Activated gamma-delta T cell treated with anti-CD3 and anti-CD28 coated beads, Interleukin-2, amount 50 U/mL, for 16 hours (primary cell): ENCODE measurements around the gene LIME1.

ENCODE experiments used
- DNase-seq: peaks from one replicate; pipeline ENCODE4 v3.0.0-alpha.2; 2020; ENCODE audit warnings: low read depth

Gene LIME1

DNA sequence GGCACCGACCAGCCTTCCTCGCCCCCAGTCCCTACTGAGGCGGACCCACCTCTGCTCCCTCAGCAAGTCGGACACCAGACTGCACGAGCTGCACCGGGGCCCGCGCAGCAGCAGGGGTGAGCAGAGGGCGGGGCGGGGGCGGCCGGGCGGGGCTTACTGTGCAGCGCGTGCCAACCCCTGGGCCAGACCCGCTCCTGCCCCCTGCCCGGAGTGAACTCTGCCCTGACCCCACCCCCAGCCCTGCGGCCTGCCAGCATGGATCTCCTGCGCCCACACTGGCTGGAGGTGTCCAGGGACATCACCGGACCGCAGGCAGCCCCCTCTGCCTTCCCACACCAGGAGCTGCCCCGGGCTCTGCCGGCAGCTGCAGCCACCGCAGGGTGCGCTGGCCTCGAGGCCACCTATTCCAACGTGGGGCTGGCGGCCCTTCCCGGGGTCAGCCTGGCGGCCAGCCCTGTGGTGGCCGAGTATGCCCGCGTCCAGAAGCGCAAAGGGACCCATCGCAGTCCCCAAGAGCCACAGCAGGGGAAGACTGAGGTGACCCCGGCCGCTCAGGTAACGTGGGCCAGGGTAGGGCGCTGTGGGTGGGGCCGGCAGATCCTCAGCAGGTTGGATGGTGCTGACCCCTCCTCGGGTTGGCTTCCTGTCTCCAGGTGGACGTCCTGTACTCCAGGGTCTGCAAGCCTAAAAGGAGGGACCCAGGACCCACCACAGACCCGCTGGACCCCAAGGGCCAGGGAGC, 1.7 kb downstream of the LIME1 start:
- no peak for DNase-seq

DNA sequence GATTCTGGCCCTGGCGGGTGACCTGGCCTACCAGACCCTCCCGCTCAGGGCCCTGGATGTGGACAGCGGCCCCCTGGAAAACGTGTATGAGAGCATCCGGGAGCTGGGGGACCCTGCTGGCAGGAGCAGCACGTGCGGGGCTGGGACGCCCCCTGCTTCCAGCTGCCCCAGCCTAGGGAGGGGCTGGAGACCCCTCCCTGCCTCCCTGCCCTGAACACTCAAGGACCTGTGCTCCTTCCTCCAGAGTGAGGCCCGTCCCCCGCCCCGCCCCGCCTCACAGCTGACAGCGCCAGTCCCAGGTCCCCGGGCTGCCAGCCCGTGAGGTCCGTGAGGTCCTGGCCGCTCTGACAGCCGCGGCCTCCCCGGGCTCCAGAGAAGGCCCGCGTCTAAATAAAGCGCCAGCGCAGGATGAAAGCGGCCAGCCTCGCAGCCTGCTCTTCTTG, 2.2 kb downstream of the LIME1 start:
- DNase-seq, result no peak

DNA sequence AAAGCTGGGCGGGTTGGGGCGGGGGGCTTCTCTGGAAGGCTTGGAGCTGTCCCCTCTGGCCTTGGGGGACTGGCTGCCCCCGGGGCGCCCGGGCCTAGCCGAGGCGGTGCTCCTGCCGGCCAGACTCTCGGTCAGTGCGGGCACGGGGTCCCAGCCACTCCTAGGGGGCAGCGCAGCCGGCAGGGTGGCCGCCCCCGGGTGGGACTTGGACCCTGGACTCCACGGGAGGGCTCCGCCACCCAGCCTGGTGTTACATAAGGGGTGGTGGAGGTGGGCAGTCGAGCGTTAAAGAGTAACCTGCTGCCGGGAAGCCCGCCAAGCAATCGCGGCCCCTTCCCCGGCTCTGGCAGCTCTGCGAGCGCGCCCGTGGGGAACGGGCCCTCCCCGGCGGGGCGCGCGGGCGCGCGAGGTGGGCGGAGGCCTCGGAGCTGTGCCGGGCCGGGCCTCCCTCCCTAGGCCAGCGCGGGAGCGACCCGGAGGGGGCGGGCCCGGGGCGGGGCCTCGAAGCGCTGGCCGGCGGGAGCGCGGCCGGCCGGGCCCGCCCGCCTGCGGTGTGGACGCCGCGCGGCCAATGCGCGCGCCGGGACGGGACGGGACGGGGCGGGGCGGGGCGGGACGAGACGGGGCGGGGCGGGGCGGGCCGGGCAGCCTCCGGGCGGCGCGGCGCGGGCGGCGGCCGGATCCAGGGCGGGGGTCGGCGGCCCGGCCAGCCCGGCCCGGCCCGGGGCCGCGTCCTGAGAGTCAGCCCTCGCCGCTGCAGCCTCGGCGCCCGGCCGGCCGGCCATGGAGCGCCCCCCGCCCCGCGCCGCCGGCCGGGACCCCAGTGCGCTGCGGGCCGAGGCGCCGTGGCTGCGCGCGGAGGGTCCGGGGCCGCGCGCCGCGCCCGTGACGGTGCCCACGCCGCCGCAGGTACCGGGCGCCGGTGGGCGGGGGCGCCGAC, 2.9 kb downstream of the LIME1 start, which contains the start of gene SLC2A4RG:
Gene SLC2A4RG, plus strand, starts transcription at position 647 of the 940 bp plus-strand sequence. Its CDS starts 137 bp downstream, at position 784.
- no peak for DNase-seq

DNA sequence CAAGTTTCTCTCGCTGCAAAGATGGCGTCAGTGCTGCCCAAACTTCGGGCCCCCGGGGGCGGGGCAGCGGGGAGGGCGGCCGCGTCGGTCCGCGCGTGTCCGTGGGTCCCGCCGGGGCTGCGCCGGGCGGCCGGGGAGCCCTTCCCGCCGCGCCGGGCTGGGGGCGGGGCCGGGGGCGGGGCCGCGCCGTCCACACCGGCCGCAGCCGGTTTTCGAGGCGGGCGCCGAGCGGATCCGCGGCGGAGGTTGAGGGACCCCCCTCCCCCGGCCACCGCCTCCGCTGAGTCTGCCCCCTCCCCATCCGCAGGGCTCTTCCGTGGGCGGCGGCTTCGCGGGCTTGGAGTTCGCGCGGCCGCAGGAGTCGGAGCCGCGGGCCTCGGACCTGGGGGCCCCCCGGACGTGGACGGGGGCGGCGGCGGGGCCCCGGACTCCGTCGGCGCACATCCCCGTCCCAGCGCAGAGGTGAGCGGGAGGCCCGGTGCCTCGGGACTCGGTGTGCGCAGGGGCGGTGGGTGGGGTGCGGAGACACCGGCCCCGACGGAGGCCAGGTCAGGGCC, 3.7 kb downstream of the LIME1 start:
- no peak for DNase-seq

DNA sequence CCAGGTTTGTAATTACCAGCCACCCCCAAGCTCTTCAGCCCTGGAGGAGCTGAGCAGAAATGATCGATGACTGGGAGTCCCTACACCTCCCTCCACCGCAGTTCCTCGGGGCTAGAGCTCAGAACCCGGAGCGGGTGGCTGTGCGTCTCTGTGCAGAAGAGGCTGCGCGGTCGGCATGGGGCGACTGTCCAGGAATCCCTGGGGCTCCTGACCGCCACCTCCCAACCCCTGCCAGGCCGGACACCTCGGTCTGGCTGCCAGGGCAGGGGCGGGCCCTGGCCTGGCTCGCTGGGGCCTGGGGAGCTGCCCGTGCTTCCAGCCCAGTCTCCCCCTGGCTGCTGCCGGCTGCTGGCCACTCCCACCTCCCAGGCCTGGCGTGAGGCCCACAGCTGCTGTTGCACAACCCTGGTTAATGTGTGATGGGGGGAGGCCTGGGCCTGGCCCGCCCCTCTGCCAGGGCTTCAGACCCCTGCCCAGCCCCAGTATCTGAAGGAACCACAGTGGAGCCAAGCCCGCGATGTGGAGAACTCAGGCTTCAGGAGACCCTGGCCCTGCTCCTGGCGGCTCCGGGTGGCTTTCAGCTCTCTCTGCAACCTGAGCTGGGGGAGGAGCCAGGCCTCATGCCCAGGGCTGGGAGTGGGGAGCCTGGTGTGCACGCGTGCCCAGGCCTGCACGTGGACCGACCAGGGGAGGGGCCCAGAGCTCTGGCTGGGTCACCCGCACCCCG, 4.3 kb downstream of the LIME1 start:
- DNase-seq, result no peak

DNA sequence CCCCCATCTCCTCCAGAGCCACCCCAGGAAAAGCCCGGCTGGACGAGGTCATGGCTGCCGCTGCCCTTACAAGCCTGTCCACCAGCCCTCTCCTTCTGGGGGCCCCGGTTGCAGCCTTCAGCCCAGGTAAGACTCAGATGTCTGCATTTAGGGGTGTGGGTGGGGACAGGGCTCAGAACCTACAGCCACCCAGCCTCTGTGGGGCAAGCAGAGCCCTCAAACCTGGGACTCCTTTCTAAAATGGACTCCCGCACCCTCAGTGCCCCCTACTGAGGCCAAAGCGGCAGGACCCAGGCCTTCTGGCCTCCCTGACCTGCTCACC, 4.9 kb downstream of the LIME1 start:
- no peak for DNase-seq

DNA sequence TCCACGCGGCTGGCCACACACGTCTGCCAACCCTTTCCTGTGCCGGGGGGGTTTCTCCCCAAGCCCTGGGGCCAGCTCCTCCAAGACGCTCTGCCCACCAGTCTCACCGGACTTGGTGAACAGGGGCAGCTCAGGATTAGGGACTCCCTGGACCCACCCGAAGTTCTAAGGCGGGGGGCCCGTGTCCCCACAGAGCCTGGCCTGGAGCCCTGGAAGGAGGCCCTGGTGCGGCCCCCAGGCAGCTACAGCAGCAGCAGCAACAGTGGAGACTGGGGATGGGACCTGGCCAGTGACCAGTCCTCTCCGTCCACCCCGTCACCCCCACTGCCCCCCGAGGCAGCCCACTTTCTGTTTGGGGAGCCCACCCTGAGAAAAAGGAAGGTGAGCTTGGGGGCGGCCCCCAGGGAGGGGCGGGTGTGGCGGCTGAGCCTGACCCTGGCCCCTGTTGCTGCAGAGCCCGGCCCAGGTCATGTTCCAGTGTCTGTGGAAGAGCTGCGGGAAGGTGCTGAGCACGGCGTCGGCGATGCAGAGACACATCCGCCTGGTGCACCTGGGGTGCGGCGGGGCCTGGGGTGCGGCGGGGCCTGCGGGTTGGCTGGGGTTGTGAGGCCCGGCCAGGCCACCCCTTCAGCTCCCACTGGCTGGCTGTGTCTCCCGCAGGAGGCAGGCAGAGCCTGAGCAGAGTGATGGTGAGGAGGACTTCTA, 5.4 kb downstream of the LIME1 start:
- DNase-seq, result no peak

DNA sequence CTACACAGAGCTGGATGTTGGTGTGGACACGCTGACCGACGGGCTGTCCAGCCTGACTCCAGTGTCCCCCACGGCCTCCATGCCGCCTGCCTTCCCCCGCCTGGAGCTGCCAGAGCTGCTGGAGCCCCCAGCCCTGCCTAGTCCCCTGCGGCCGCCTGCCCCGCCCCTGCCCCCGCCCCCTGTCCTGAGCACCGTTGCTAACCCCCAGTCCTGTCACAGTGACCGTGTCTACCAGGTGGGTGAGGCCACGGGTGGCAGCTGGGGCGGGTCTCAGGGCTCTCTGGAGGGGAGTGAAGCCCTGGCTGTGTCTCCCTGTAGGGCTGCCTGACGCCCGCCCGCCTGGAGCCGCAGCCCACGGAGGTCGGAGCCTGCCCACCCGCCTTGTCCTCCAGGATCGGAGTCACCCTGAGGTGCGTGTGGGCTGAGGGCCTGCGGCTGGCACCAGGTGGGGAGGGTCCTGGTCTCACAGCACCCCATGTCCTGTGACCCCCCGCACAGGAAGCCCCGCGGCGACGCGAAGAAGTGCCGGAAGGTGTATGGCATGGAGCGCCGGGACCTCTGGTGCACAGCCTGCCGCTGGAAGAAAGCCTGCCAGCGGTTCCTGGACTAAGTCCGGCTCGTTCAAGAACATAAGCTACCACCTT, 6.0 kb downstream of the LIME1 start:
- no peak for DNase-seq

DNA sequence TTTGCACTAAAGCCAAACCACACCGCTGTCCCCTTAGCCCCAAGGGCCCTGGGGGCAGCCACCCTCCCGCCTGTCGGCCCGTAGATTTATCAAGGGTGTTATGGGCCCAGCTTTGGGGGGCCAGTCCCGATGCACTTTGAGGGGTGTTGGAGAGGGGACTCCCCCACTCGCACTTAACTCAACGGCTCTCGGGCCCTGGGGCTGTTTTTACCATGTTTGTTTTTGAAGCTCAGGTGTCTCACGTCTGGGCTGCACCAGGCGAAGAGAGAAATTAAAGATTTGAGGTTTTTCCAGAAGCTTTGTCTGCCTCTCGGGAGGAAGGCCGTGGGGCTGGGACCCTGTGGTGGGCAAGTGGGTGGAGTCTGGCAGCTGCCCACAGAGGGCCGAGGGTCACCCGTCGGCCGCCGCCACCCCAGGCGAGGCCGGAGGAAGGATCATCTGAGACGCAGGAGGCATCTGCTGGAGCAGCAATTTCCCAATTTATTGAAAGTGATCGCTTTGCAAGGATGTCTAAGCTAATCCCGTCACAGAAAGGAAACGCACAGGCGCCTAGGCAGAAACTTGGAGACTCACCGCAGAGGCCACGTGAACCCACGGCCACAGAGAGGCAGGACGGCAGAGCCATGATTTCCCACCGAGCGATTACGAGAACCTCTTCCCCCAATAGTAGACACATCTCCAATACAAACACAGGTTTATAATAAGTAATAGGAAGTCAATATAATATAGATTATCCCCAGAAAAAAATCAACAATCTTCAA, 6.9 kb downstream of the LIME1 start:
- DNase-seq, result no peak

DNA sequence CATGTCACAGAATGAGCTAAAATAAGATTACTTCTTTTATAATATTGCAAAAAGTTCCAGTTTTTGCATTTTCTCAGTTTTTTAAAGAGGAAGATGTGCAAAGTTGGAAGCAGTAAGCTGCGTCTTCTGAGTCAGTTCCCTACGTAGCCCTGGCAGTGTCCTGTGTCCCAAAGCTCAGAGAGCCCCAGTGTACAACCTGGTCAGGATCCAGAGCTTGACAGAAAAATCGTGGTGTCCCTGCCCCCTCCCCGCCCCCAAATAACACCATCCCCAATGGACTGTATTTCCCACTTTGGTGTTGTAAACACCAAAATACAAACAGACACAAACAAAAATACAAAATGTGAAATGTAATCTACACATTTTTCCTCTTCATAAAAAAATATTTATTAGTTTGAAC, 7.7 kb downstream of the LIME1 start:
- DNase-seq, result no peak

DNA sequence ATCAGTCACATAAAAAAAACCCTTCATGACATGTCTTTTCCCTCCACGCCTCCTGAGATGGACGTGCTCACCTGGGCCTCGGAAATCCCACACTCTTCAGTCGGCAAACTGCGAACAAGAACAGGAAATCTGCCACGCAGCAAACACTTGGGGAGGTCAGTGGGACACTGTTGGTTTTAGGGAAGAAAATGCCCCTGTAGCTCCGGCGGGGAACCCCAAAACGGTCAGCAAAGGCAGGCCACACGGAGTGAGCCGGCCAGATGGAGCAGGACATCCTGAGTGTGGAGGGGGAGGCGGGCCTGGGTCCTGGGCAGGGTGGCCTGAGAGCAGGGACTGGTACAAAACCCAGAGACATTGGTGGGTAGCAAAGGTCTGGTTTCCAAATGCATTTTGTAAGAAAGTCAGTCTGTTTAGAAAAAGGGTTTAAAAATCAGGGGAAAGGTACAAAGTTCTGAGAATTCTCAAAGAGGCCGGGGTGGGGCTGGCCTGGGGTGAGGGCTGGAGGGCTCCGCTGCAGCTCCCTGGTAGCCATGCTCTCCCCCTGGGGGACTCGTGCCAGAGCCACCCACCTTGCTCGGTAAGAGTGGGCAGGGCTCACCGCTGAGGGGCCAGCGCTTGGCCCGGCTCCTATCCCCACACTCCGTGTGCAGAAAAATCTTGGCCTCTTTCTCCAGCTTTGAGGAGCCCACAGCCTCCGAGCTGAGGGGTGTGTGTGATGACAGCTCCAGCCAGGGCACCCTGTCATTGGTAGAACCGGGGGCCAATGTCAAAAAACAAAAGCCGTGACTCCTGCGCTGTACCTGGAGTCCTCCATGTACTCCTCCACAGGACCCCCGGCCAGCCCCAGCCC, 8.3 kb downstream of the LIME1 start:
- no peak for DNase-seq

DNA sequence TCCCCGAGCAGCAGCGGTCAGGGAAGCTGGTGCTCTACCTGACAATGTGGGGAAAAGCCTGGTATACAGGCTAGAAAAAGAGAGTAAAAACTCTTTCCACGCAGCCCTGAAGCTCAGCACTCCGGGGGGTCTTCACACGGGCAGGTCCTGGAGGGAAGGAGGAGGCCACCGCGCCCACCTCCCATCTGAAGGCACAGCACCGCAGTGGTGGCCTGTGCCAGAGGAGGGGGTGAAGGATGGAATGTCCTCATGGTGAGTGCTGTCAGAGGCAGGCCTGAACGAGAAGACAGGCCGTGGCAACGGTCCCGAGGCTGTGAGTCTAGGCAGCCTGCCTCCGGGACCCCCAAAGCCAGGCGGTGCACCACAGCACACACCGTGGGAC, 9.0 kb downstream of the LIME1 start:
- no peak for DNase-seq

DNA sequence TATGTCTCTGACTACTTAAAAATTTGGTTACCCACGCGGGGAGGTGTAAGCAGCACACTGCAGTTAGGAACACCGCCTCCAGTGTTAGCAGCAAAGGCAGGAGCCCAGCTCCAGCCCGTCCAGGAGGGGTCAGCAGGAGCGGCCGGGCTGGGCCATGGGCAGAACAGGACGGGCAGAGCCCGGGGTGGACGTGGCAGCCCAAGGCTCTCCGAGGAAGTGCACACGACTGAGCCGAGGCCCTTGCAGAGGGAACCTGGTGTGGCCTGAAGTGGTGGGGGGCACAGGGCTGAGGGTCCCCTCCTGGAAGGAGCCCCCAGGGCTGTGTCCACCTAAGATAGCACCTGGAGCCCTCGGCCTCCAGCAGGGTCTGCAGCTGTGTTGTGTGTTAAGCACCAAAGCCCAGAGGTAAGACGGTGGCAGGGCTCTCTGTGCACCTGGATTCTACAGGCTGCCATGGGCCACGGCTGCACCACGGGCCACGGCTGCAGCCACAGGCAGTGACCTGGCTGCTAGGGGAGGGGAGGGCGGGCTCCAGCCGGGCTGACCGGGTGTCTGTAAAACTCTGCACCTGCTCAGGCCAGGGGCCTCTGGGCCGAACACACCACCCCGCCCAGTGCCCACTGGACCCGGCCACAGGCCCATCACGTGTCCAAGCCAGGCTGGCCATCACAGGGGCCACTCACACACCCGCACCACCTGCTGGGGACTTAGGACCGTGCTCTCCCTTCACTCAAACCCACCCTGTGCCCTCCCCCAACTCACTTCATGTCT, 9.7 kb downstream of the LIME1 start:
- no peak for DNase-seq

DNA sequence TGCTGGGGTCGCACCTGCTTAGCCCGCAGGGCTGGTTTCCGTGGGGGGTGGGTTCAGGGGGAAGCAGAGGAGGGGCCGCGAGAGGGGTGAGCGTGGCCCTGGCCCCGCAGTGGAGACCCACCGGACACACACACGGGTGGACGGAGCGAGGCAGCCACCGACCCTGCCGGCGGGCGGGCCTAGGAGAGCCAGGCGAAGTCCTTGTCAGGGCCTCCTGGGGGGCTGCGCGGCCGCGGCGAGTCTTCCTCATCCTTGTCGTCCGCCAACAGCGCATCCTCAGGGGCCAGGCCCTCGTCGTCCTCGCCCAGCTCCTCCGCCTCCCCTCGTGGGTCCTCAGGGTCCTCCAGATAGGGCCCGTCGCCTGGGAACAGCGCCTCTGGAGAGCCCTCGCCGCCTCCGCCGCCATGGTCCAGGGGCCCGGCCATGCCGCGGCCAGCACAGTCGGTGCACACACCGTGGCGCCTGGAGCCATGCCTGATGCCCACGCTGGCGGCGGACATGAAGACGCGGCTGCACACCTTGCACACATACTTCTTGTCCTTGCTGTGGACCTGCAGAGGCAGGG, 10.4 kb downstream of the LIME1 start:
- DNase-seq, result no peak

DNA sequence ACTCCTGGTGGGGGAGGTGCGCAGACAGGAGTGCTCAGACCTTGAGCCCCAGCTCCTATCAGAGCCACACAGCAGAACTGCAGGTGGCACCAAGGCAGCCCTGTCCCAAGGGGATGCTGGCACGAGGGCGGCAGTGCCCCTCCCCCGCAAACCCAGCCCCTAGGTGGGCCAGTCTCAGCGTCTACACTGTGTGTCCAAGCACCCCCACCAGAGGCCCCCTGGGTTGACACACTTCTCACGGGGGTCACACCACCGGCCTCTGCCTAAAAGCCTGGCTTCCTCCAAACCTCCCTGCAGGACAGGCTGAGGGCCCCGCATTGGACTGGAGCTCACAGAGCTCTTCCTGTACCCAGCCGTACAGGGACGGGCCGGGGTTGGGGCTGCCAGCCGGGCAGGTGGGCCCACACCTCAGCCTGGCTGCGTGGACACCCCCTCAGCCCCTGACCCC, 11.2 kb downstream of the LIME1 start:
- no peak for DNase-seq

DNA sequence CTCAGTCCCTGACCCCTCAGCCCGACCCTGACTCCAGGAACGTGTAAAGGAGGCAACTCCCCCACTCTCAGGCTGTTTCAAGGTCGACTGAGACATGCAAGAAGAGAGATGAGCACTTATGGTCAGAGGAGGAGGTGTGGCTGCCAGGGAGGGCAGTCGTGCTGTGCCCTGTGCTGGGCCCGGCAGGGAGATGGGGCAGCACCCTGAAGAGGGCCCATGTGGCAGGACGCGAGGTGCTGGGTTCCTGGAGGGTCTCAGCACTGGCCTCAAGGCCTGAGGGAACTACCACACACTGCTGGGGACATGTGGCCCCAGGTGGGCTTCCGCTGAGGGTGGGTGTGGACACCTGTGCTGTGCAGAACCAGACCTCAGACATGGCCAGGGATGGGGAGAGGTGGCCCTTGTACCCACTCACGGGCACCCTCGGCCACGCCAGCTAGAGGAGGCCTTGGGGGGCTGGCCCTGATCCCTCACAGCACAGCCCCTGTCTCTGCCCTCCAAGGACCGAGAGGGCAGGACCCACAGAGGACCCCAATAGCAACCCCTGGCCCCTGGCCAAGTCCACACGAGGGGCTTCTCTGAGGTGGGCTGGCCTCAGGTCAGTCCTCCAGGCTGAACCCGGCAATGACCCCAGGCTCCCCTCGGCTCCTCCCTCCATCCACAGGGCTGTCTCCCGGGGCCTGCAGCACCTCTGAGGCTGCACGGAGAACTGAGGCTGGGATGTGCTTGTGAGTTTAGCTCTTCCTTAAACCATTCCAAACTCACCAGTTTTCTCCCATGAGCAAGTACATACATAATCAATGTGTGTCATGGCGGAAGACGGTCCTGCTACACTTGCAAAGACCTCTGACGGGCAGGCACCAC, 11.8 kb downstream of the LIME1 start:
- DNase-seq, result no peak

DNA sequence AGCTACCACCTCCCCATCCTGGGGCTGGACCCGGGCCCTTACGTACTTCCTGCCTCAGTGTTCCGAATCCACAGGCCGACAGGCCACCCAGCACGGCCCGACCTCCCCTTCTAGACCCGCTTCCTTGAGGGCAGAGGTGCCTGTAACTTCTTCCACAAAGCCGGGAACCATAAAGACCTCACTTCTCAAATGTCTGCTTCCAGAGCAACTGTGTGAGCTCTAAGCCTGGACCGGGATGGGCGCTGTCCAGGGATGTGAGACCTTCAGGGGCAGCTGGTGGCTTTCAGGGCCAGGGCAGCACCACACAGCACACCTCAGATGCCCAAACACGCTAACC, 12.4 kb downstream of the LIME1 start:
- no peak for DNase-seq
